Neutrophil (primary cell): ENCODE data around the gene SELENOT.

ENCODE experiments used
- H3K27ac ChIP-seq: fragments of 200-600 bp; sonication (generic); 2 replicates; pipeline ENCODE4 v1.5.1; 2016; ENCODE audit warnings: mild to moderate bottlenecking, moderate library complexity
- H3K27me3 ChIP-seq: fragments of 200-600 bp; sonication (generic); 2 replicates; pipeline ENCODE4 v1.6.0; 2016; ENCODE audit warnings: mild to moderate bottlenecking
- H3K36me3 ChIP-seq: fragments of 200-600 bp; sonication (generic); 2 replicates; pipeline ENCODE4 v1.5.1; 2017
- H3K4me1 ChIP-seq, 2 experiments: fragments of 200-600 bp in 1 of 2; sonication (generic) in 1 of 2; 1 replicate in 1 of 2; 2 replicates in 1 of 2; pipeline versions ENCODE4 v1.5.1 to v1.6.1; 2013 to 2016; ENCODE audit warnings: low read depth in 1 of 2, low read length in 1 of 2, mild to moderate bottlenecking in 1 of 2, moderate library complexity in 1 of 2; ENCODE audit not compliant: control insufficient read depth in 1 of 2, insufficient read depth in 1 of 2
- H3K4me3 ChIP-seq, 2 experiments: fragments of 200-600 bp in 1 of 2; sonication (generic) in 1 of 2; 1 replicate in 1 of 2; 2 replicates in 1 of 2; pipeline ENCODE4 v1.5.1; 2013 to 2016; ENCODE audit warnings: low read depth in 1 of 2, low read length in 1 of 2, mild to moderate bottlenecking in 1 of 2, moderate library complexity in 1 of 2
- H3K9me3 ChIP-seq: fragments of 200-600 bp; sonication (generic); 2 replicates; pipeline ENCODE4 v1.5.1; 2016
- TF ChIP-seq, protein P1 (sequence below): fragments of 200-600 bp; sonication (generic); IDR thresholded peaks from 2 replicates; pipeline ENCODE4 v1.5.1; 2016; ENCODE audit warnings: antibody characterized with exemption

SELENOT gene

DNA sequence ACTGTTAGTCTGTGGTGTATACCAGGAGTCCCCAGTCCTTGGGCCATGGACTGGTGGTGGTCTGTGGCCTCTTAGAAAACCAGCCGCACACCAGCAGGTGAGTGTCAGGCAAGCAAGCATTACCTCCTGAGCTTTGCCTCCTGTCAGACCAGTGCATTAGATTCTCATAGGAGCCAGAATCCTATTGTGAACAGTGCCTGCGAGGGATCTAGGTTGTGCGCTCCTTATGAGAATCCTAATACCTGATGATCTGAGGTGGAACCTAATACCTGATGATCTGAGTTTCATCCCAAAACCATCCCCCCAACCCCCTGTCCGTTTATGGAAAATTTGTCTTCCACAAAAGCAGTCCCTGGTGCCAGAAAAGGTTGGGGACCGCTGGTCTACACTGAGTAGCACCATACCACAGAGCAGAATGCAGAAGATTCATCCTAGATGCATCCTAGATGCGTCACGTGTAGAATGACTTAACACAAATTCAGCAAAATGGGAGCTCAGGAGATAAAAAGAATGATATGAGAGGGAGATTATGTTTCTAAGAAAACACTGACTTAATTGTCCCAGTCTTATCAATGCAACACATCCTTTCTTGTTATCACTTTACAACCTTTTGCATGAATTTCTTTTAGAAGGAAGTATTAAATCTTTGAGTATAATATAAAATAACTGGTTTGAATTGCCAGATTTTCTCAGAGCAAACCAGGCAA is 28.5 kb downstream of the SELENOT start:
- TF ChIP-seq, protein P1, sequence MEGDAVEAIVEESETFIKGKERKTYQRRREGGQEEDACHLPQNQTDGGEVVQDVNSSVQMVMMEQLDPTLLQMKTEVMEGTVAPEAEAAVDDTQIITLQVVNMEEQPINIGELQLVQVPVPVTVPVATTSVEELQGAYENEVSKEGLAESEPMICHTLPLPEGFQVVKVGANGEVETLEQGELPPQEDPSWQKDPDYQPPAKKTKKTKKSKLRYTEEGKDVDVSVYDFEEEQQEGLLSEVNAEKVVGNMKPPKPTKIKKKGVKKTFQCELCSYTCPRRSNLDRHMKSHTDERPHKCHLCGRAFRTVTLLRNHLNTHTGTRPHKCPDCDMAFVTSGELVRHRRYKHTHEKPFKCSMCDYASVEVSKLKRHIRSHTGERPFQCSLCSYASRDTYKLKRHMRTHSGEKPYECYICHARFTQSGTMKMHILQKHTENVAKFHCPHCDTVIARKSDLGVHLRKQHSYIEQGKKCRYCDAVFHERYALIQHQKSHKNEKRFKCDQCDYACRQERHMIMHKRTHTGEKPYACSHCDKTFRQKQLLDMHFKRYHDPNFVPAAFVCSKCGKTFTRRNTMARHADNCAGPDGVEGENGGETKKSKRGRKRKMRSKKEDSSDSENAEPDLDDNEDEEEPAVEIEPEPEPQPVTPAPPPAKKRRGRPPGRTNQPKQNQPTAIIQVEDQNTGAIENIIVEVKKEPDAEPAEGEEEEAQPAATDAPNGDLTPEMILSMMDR, result no peak
- Histone ChIP-seq H3K9me3 (no peaks in the 10 kb centered on the region), H3K4me1 (no peaks in the 10 kb centered on the region), H3K36me3 (peaks cover 56% of the 10 kb centered on the region), H3K4me3 (no peak overlapping the region), H3K27me3 (no peaks in the 10 kb centered on the region), H3K27ac (no peak overlapping the region)

DNA sequence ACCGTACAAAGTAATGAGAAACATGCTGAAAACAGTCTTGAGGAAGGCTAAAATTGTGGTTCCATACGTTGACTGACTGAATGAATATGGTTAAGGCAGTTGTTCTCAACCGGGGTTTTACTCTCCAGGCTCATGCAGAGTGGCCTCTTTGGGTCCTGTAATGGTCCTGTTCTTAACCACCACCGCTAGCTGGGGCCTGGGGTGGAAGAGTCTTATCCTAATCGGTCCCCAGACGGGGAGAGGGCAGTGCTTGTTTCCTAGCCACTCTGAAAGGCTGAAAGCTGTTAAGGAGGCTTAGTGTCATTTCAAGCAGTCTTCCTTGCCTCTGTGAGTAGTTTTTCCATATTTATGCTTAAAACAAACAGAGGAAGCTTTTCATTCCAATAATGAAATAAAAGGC is 32.0 kb downstream of the SELENOT start:
- H3K4me3 ChIP-seq, result no peak overlapping the region
- no peaks in the 10 kb centered on the region for H3K9me3 ChIP-seq
- TF ChIP-seq, protein P1, result no peak
- H3K27ac ChIP-seq, result no peak overlapping the region
- peaks cover 23% of the 10 kb centered on the region for H3K36me3 ChIP-seq
- H3K27me3 ChIP-seq, result no peaks in the 10 kb centered on the region
- H3K4me1 ChIP-seq, result no peaks in the 10 kb centered on the region

DNA sequence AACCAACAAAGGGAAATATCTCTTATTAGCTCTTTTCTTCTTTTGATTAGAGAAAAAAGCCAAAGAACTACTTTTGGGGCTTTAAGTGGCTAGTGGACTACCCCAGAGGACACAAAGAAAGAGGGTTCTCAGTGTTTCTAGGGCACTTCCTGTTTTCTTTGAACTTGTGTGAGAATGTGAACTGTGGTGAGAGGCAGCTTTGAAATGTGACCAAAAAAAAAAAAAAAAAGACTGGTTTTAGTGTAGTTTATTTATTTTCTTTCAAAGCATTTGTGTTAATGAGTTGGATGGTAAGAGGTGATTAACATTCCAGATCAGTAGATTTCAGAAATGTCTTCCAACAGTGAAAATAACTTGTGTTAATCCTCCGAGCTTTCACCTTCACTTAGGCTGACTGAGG is 32.4 kb downstream of the SELENOT start:
- no peaks in the 10 kb centered on the region for H3K9me3 ChIP-seq
- H3K4me1 ChIP-seq, result no peaks in the 10 kb centered on the region
- TF ChIP-seq, protein P1, result no peak
- H3K4me3 ChIP-seq, result no peak overlapping the region
- H3K36me3 ChIP-seq, result peaks cover 19% of the 10 kb centered on the region
- H3K27me3 ChIP-seq, result no peaks in the 10 kb centered on the region
- no peak overlapping the region for H3K27ac ChIP-seq

- H3K4me1 ChIP-seq, result no peaks in the 10 kb centered on the region
- no peak overlapping the region for H3K4me3 ChIP-seq
- H3K27ac ChIP-seq, result no peak overlapping the region
- TF ChIP-seq, protein P1, result no peak
- peaks cover 12% of the 10 kb centered on the region for H3K36me3 ChIP-seq
- no peaks in the 10 kb centered on the region for H3K9me3 ChIP-seq
- H3K27me3 ChIP-seq, result no peaks in the 10 kb centered on the region
Observed at GRCh38 chr3:150636258-150636657, 33.1 kb downstream of the SELENOT start.

DNA sequence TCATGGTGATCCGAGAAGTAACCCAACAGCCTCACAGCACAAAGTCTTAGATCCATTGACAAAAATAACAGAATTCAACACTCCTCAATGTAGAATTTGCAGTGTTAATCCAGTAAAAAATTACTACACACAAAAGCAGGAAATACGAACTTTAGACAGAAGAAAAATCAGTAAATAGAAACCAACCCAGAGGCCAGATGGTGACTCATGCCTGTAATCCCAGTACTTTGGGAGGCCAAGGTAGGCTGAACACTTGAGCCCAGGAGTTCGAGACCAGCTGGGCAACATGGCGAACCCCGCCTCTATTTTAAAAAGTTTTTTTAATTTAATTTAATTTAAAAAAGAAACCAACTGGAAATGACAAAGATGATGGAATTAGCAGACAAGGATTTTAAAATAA is 36.1 kb downstream of the SELENOT start:
- Histone ChIP-seq H3K27ac (no peak overlapping the region), H3K27me3 (no peaks in the 10 kb centered on the region), H3K36me3 (no peaks in the 10 kb centered on the region), H3K4me1 (no peaks in the 10 kb centered on the region), H3K4me3 (no peak overlapping the region), H3K9me3 (no peaks in the 10 kb centered on the region)
- TF ChIP-seq, protein P1, result no peak
